ENCODE results near the gene ZNF615.
A peak's percentile ranks its signal among the peaks of the same experiment; 100 is the strongest.
"Not testable (repeated sequence)": the region's sequence is repeated elsewhere in the genome, so short reads cannot be mapped to it uniquely, and the experiment has no call there.

ZNF615 gene

GRCh38 chr19:51978882-51979281 lies 29.1 kb downstream of the ZNF615 start:
- H3K4me3 ChIP-seq (ENCODE audit: low read depth, low read length): no peak overlapping the region
- no peak for DNase-seq (ENCODE audit: low read depth, low spot score)
- no peak for TF ChIP-seq CTCF (IDR thresholded peaks at IDR 0.05; ENCODE audit: low read depth, low read length)
- in situ Hi-C loops (cut with HindIII; ENCODE audit: low sequenced_read_pairs): no loop called here

DNA sequence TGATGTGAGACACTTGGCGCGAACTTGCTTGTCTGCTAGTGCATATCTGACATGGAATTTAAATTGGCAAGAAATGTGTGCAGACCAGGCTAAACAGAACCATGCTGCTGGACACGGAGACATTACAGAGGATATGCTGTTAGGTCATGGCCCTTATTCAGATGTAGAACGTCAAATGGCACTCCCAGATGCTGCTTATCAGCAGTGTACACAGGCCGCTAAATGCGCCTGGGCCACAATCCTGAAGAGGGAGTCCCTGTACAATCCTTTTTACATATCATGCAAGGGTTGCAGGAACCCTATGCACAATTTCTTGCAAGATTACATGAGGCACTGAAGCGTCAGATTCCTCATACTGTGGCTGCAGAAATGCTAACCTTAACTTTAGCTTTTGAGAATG lies 30.7 kb downstream of the ZNF615 start:
- no peak for DNase-seq (ENCODE audit: low read depth, low spot score)
- TF ChIP-seq CTCF (IDR thresholded peaks at IDR 0.05; ENCODE audit: low read depth, low read length): no peak
- in situ Hi-C loops (cut with HindIII; ENCODE audit: low sequenced_read_pairs): no loop called here
- no peak overlapping the region for H3K4me3 ChIP-seq (ENCODE audit: low read depth, low read length)

DNA sequence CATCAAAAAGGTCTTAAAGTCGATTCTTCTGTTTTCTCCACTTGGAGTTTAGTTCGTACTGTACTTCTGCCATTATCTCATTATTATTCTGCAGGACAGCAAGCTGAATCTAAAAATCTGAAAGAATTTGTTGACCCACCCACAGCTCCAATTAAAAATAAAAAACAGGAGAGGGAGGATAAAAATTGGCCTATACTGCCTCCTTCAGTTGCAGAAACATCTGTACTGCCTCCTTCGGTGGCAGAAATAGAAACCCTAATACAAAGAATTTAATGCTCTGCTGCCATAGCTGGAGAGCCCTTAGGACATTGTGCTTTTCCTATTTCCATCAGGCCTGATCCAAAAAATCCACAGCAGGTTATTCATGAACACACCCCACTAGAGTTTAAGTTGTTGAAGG lies 31.2 kb downstream of the ZNF615 start:
- no peak for DNase-seq (ENCODE audit: low read depth, low spot score)
- in situ Hi-C loops (cut with HindIII; ENCODE audit: low sequenced_read_pairs): no loop called here
- no peak overlapping the region for H3K4me3 ChIP-seq (ENCODE audit: low read depth, low read length)
- TF ChIP-seq CTCF (IDR thresholded peaks at IDR 0.05; ENCODE audit: low read depth, low read length): no peak

DNA sequence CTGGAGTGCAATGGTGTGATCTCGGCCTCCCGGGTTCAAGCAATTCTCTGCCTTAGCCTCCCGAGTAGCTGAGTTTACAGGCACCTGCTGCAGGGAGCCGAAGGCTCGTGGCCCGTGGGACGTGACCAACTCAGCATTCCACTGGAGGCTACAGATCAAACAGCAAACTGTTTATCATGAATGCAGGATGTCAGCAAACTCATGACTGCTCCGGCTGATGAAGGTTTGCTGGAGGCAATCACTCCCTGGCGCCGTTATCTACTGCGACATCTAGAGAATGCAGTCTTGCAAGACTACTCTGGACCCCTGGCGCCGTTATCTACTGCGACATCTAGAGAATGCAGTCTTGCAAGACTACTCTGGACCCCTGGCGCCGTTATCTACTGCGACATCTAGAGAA lies 32.2 kb downstream of the ZNF615 start:
- in situ Hi-C loops (cut with HindIII; ENCODE audit: low sequenced_read_pairs); H3K4me3 ChIP-seq (ENCODE audit: low read depth, low read length); DNase-seq (ENCODE audit: low read depth, low spot score): not testable (repeated sequence)

DNA sequence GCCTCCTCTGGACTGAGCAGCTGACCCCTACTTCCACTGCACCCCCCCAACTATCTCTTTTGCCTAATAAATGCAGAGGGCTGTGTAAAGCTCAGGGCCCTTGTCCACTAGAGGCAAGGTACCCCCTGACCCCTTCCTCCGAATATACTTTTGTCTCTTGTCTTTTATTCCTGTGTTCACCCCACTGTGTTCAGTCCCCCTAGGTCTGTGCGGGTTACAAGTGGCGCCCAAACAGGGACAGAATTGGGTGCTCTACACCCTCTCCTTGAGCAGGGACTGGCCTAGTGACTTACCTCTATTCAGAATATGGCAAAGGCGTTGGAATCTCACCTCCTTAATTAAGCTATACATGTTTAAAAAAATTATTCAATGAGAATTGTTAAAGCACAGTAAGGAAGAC lies 36.4 kb downstream of the ZNF615 start:
- peak; percentile 33 for DNase-seq (ENCODE audit: low read depth, low spot score)
- no peak for TF ChIP-seq CTCF (IDR thresholded peaks at IDR 0.05; ENCODE audit: low read depth, low read length)
- no peak overlapping the region for H3K4me3 ChIP-seq (ENCODE audit: low read depth, low read length)
- in situ Hi-C loops (cut with HindIII; ENCODE audit: low sequenced_read_pairs): no loop called here

GRCh38 chr19:51970718-51971117 lies 37.3 kb downstream of the ZNF615 start:
- DNase-seq (ENCODE audit: low read depth, low spot score): no peak
- in situ Hi-C loops (cut with HindIII; ENCODE audit: low sequenced_read_pairs): no loop called here
- TF ChIP-seq CTCF (IDR thresholded peaks at IDR 0.05; ENCODE audit: low read depth, low read length): no peak
- H3K4me3 ChIP-seq (ENCODE audit: low read depth, low read length): no peak overlapping the region

DNA sequence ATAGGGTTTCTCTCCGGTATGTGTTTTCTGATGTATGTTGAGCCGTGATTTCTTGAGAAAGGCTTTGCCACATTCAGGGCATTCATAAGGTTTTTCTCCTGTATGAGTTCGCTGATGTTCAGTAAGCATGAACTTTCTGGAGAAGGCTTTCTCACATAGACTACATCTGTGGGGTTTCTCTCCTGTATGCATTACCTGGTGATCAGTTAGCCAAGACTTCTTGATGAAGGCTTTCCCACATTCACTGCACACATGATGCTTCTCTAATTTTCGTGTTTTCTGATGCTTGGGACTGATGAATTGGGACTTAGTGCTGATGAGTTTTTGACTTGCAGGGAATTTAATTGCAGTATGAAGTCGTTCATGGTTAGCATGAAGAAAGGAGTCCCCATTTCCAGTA lies 42.4 kb downstream of the ZNF615 start:
- no peak overlapping the region for H3K4me3 ChIP-seq (ENCODE audit: low read depth, low read length)
- no peak for TF ChIP-seq CTCF (IDR thresholded peaks at IDR 0.05; ENCODE audit: low read depth, low read length)
- DNase-seq (ENCODE audit: low read depth, low spot score): no peak
- in situ Hi-C loops (cut with HindIII; ENCODE audit: low sequenced_read_pairs): no loop called here

DNA sequence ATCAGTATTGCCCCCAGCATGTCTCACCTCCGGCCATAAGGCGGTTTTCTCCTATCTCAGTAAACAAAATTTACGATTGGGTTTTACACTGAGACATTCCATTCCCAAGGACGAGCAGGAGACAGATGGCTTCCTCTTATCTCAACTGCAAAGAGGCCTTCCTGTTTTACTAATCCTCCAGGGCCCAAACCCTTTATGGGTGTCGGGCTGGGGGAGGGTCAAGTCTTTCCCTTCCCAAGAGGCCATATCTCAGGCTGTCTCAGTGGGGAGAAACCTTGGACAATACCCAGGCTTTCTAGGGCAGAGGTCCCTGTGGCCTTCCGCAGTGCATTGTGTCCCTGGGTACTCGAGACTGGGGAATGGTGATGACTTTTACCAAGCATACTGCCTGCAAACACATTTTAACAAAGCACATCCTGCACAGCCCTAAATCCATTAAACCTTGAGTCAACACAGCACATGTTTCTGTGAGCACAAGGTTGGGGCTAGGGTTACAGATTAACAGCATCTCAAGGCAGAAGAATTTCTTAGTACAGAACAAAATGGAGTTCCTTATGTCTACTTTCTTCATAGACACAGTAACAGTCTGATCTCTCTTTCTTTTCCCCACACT lies 47.3 kb downstream of the ZNF615 start:
- DNase-seq (ENCODE audit: low read depth, low spot score); H3K4me3 ChIP-seq (ENCODE audit: low read depth, low read length); in situ Hi-C loops (cut with HindIII; ENCODE audit: low sequenced_read_pairs): not testable (repeated sequence)

Measured in astrocyte of the spinal cord (primary cell).